ENCODE results near the gene DOCK7. TPM values are rescaled to one million over a fixed set of nuclear protein-coding genes. Genes with fewer than 3 reads are reported as not detected.

The DOCK7 gene
- total and polyA plus RNA-seq, 2 of the 13 experiments (the other 11 are each of a cell fraction or from before 2014, with no cell fraction given): 45.7 to 67.2 TPM

DNA sequence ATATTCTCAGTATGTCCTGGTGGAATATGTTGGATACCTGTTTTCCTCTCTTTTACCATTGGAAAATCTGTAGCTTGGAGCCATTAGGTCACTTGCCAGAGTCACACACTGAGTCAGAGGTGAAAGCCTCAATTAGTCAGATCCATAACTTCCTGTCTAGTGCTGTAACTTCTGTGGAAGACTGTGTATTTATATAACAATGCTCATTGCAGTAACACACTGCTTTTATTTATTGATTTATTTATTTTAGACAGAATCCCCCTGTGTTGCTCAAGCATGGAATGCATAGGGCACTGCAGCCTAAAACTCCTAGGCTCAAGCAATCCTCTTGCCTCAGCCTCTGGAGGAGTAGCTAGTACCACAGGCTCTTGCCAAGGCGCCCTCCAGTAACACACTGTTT lies 1.3 kb upstream of the DOCK7 start (continued):
- TF ChIP-seq CCAR2 (optimal IDR thresholded peaks at IDR 0.05; ENCODE audit: low read depth, low read length) (no peak), ZBTB7A (CRISPR knock-in tag; IDR thresholded peaks at IDR 0.05) (no peak), MIER3 (CRISPR knock-in tag; IDR thresholded peaks at IDR 0.05; ENCODE audit: borderline replicate concordance) (no peak), POLR2AphosphoS5 (IDR thresholded peaks at IDR 0.05; ENCODE audit: low read depth, low read length) (peak; percentile 26; the same call in 1 of the 2 replicates), ZNF644 (CRISPR knock-in tag; IDR thresholded peaks at IDR 0.05; ENCODE audit: low read depth) (no peak), ZNF672 (CRISPR knock-in tag; IDR thresholded peaks at IDR 0.05) (no peak), KDM2A (CRISPR knock-in tag; IDR thresholded peaks at IDR 0.05; ENCODE audit: borderline replicate concordance, low read depth) (no peak), ZNF382 (CRISPR knock-in tag; IDR thresholded peaks at IDR 0.05; ENCODE audit: borderline replicate concordance) (no peak), GZF1 (CRISPR knock-in tag; IDR thresholded peaks at IDR 0.05) (peak; percentile 95; the same call in 1 of the 2 replicates), PCBP2 (optimal IDR thresholded peaks at IDR 0.05; ENCODE audit: low read depth, low read length, poor library complexity, severe bottlenecking) (no peak), FOXK1 (CRISPR knock-in tag; IDR thresholded peaks at IDR 0.05; ENCODE audit: borderline replicate concordance, low read depth) (no peak)
- TF ChIP-seq, protein P1, sequence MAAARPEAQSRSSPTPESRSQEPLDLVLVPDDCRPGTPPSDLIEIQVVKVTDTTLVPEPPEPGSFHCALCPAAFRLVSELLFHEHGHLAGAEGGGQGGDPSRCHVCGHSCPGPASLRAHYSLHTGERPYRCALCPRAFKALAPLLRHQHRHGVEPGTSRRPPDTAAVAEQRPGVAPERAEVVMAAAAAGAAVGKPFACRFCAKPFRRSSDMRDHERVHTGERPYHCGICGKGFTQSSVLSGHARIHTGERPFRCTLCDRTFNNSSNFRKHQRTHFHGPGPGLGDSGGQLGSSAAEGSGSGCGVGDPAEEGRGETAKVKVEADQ (CRISPR knock-in tag; IDR thresholded peaks at IDR 0.05; ENCODE audit: borderline replicate concordance): no peak
- TF ChIP-seq, protein P2, sequence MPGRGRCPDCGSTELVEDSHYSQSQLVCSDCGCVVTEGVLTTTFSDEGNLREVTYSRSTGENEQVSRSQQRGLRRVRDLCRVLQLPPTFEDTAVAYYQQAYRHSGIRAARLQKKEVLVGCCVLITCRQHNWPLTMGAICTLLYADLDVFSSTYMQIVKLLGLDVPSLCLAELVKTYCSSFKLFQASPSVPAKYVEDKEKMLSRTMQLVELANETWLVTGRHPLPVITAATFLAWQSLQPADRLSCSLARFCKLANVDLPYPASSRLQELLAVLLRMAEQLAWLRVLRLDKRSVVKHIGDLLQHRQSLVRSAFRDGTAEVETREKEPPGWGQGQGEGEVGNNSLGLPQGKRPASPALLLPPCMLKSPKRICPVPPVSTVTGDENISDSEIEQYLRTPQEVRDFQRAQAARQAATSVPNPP (CRISPR knock-in tag; IDR thresholded peaks at IDR 0.05): no peak
- TF ChIP-seq, protein P3, sequence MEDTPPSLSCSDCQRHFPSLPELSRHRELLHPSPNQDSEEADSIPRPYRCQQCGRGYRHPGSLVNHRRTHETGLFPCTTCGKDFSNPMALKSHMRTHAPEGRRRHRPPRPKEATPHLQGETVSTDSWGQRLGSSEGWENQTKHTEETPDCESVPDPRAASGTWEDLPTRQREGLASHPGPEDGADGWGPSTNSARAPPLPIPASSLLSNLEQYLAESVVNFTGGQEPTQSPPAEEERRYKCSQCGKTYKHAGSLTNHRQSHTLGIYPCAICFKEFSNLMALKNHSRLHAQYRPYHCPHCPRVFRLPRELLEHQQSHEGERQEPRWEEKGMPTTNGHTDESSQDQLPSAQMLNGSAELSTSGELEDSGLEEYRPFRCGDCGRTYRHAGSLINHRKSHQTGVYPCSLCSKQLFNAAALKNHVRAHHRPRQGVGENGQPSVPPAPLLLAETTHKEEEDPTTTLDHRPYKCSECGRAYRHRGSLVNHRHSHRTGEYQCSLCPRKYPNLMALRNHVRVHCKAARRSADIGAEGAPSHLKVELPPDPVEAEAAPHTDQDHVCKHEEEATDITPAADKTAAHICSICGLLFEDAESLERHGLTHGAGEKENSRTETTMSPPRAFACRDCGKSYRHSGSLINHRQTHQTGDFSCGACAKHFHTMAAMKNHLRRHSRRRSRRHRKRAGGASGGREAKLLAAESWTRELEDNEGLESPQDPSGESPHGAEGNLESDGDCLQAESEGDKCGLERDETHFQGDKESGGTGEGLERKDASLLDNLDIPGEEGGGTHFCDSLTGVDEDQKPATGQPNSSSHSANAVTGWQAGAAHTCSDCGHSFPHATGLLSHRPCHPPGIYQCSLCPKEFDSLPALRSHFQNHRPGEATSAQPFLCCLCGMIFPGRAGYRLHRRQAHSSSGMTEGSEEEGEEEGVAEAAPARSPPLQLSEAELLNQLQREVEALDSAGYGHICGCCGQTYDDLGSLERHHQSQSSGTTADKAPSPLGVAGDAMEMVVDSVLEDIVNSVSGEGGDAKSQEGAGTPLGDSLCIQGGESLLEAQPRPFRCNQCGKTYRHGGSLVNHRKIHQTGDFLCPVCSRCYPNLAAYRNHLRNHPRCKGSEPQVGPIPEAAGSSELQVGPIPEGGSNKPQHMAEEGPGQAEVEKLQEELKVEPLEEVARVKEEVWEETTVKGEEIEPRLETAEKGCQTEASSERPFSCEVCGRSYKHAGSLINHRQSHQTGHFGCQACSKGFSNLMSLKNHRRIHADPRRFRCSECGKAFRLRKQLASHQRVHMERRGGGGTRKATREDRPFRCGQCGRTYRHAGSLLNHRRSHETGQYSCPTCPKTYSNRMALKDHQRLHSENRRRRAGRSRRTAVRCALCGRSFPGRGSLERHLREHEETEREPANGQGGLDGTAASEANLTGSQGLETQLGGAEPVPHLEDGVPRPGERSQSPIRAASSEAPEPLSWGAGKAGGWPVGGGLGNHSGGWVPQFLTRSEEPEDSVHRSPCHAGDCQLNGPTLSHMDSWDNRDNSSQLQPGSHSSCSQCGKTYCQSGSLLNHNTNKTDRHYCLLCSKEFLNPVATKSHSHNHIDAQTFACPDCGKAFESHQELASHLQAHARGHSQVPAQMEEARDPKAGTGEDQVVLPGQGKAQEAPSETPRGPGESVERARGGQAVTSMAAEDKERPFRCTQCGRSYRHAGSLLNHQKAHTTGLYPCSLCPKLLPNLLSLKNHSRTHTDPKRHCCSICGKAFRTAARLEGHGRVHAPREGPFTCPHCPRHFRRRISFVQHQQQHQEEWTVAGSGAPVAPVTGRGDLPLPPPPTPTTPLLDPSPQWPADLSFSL (CRISPR knock-in tag; IDR thresholded peaks at IDR 0.05): no peak
- TF ChIP-seq, protein P4, sequence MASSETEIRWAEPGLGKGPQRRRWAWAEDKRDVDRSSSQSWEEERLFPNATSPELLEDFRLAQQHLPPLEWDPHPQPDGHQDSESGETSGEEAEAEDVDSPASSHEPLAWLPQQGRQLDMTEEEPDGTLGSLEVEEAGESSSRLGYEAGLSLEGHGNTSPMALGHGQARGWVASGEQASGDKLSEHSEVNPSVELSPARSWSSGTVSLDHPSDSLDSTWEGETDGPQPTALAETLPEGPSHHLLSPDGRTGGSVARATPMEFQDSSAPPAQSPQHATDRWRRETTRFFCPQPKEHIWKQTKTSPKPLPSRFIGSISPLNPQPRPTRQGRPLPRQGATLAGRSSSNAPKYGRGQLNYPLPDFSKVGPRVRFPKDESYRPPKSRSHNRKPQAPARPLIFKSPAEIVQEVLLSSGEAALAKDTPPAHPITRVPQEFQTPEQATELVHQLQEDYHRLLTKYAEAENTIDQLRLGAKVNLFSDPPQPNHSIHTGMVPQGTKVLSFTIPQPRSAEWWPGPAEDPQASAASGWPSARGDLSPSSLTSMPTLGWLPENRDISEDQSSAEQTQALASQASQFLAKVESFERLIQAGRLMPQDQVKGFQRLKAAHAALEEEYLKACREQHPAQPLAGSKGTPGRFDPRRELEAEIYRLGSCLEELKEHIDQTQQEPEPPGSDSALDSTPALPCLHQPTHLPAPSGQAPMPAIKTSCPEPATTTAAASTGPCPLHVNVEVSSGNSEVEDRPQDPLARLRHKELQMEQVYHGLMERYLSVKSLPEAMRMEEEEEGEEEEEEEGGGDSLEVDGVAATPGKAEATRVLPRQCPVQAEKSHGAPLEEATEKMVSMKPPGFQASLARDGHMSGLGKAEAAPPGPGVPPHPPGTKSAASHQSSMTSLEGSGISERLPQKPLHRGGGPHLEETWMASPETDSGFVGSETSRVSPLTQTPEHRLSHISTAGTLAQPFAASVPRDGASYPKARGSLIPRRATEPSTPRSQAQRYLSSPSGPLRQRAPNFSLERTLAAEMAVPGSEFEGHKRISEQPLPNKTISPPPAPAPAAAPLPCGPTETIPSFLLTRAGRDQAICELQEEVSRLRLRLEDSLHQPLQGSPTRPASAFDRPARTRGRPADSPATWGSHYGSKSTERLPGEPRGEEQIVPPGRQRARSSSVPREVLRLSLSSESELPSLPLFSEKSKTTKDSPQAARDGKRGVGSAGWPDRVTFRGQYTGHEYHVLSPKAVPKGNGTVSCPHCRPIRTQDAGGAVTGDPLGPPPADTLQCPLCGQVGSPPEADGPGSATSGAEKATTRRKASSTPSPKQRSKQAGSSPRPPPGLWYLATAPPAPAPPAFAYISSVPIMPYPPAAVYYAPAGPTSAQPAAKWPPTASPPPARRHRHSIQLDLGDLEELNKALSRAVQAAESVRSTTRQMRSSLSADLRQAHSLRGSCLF (CRISPR knock-in tag; IDR thresholded peaks at IDR 0.05; ENCODE audit: borderline replicate concordance): no peak
- TF ChIP-seq, protein P5, sequence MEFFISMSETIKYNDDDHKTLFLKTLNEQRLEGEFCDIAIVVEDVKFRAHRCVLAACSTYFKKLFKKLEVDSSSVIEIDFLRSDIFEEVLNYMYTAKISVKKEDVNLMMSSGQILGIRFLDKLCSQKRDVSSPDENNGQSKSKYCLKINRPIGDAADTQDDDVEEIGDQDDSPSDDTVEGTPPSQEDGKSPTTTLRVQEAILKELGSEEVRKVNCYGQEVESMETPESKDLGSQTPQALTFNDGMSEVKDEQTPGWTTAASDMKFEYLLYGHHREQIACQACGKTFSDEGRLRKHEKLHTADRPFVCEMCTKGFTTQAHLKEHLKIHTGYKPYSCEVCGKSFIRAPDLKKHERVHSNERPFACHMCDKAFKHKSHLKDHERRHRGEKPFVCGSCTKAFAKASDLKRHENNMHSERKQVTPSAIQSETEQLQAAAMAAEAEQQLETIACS (CRISPR knock-in tag; IDR thresholded peaks at IDR 0.05): no peak

Measured in HepG2 (cell line).